HepG2 (cell line): ENCODE results near the gene DHRS12. TPM values are rescaled to one million over a fixed set of nuclear protein-coding genes. Genes with fewer than 3 reads are reported as not detected.

Experiments used
- FOXP1 ChIP-seq, 2 experiments: fragments of 450-650 bp in 1 of 2; IDR thresholded peaks; 2 replicates each; pipeline ENCODE4 v1.6.1; 2017 to 2018; ENCODE audit warnings: antibody characterized with exemption in 1 of 2
- GTF2F1 ChIP-seq: fragments of 150-350 bp; IDR thresholded peaks from 2 replicates; pipeline ENCODE4 v1.6.1; 2014; ENCODE audit warnings: low read length
- NKX3-1 ChIP-seq: sonication (generic); formaldehyde crosslinking; IDR thresholded peaks from 2 replicates; pipeline ENCODE4 v1.5.0; 2020; ENCODE audit warnings: missing genetic modification reagents
- NONO ChIP-seq, 2 experiments: fragments of 450-650 bp in 1 of 2; sonication (generic) in 1 of 2; formaldehyde crosslinking in 1 of 2; IDR thresholded peaks in 1 of 2; conservative IDR thresholded peaks in 1 of 2; 2 replicates each; pipeline versions ENCODE4 v1.6.1 to v1.8.0; 2017 to 2022; ENCODE audit warnings: mild to moderate bottlenecking in 1 of 2, missing genetic modification reagents in 1 of 2, moderate library complexity in 1 of 2
- ONECUT2 ChIP-seq: sonication (generic); formaldehyde crosslinking; IDR thresholded peaks from 2 replicates; pipeline ENCODE4 v1.4.0; 2020; ENCODE audit warnings: missing genetic modification reagents
- PHF20 ChIP-seq: sonication (generic); formaldehyde crosslinking; IDR thresholded peaks from 2 replicates; pipeline ENCODE4 v1.5.0; 2020; ENCODE audit warnings: mild to moderate bottlenecking, missing genetic modification reagents
- PRMT3 ChIP-seq: sonication (generic); formaldehyde crosslinking; IDR thresholded peaks from 2 replicates; pipeline ENCODE4 v1.8.1; 2022; ENCODE audit warnings: low read depth, mild to moderate bottlenecking, moderate library complexity, missing genetic modification reagents, borderline replicate concordance
- RFXANK ChIP-seq: IDR thresholded peaks from 2 replicates; pipeline ENCODE4 v1.6.1; 2016
- RNF2 ChIP-seq: fragments of 450-650 bp; conservative IDR thresholded peaks from 2 replicates; pipeline ENCODE4 v1.6.1; 2016; ENCODE audit warnings: low read depth
- SCMH1 ChIP-seq: sonication (generic); formaldehyde crosslinking; IDR thresholded peaks from 2 replicates; pipeline ENCODE4 v1.9.0; 2021; ENCODE audit warnings: missing genetic modification reagents, mild to moderate bottlenecking, borderline replicate concordance
- TCF7L2 ChIP-seq: IDR thresholded peaks from 2 replicates; pipeline ENCODE4 v1.6.1; 2011; ENCODE audit warnings: mild to moderate bottlenecking, low read depth, low read length, moderate library complexity
- ZBED4 ChIP-seq: sonication (generic); formaldehyde crosslinking; IDR thresholded peaks from 2 replicates; pipeline ENCODE4 v1.4.0; 2020; ENCODE audit warnings: missing genetic modification reagents, borderline replicate concordance
- ZFAT ChIP-seq: sonication (generic); formaldehyde crosslinking; conservative IDR thresholded peaks from 2 replicates; pipeline ENCODE4 v1.8.1; 2023; ENCODE audit warnings: missing genetic modification reagents, inconsistent platforms
- ZNF512 ChIP-seq: sonication (generic); formaldehyde crosslinking; IDR thresholded peaks from 2 replicates; pipeline ENCODE4 v1.4.0; 2020; ENCODE audit warnings: mild to moderate bottlenecking, missing genetic modification reagents
- polyA plus RNA-seq, 8 experiments: library from polyadenylated mRNA; depleted of rRNA in 3 of 8; stranded (reverse) in 7 of 8; unstranded in 1 of 8; fragments of >200 nt; fragmentation: Illumina TruSeq in 4 of 8; extraction: Trizol in 4 of 8; gene quantifications; 2 replicates each; pipeline versions ENCODE4 v1.2.1 to v1.2.3, GENCODE V29; 2011 to 2016; ENCODE audit warnings: low read depth in 4 of 8, missing spikeins in 1 of 8, mixed read lengths in 1 of 8; ENCODE audit not compliant: insufficient read depth in 1 of 8
- total RNA-seq, 5 experiments: library from RNA; depleted of rRNA; stranded (reverse); fragments of >200 nt; fragmentation: Illumina TruSeq; extraction: Trizol; gene quantifications; 2 replicates each; pipeline ENCODE4 v1.2.3, GENCODE V29; 2016; ENCODE audit warnings: low read depth in 1 of 5
- TF ChIP-seq, protein P1 (sequence below): sonication (generic); formaldehyde crosslinking; IDR thresholded peaks from 2 replicates; pipeline ENCODE4 v1.5.1; 2020; ENCODE audit warnings: missing genetic modification reagents, mild to moderate bottlenecking, borderline replicate concordance

The DHRS12 gene
- total and polyA plus RNA-seq, 2 of the 13 experiments (the other 11 are each of a cell fraction or from before 2014, with no cell fraction given): 7.2 to 8.4 TPM

GRCh38 chr13:51804295-51805172, 571 bp upstream of the DHRS12 start (continued):
- TF ChIP-seq, protein P1, sequence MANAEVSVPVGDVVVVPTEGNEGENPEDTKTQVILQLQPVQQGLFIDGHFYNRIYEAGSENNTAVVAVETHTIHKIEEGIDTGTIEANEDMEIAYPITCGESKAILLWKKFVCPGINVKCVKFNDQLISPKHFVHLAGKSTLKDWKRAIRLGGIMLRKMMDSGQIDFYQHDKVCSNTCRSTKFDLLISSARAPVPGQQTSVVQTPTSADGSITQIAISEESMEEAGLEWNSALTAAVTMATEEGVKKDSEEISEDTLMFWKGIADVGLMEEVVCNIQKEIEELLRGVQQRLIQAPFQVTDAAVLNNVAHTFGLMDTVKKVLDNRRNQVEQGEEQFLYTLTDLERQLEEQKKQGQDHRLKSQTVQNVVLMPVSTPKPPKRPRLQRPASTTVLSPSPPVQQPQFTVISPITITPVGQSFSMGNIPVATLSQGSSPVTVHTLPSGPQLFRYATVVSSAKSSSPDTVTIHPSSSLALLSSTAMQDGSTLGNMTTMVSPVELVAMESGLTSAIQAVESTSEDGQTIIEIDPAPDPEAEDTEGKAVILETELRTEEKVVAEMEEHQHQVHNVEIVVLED (CRISPR knock-in tag): no peak
- no peak for TF ChIP-seq ONECUT2
- no peak for TF ChIP-seq FOXP1 (IDR thresholded peaks at IDR 0.05)
- TF ChIP-seq FOXP1 (CRISPR knock-in tag; IDR thresholded peaks at IDR 0.05): no peak
- TF ChIP-seq ZNF512: no peak
- no peak for TF ChIP-seq ZBED4 (CRISPR knock-in tag)
- no peak for TF ChIP-seq RFXANK (CRISPR knock-in tag)
- 0 out of 2 replicates have a peak, but pooled peaks have one; percentile 5 for TF ChIP-seq PRMT3
- no peak; the same call in 1 of the 2 replicates for TF ChIP-seq RNF2
- TF ChIP-seq NKX3-1: 0 out of 2 replicates have a peak, but pooled peaks have one; percentile 1
- TF ChIP-seq NONO (IDR thresholded peaks at IDR 0.05): no peak
- TF ChIP-seq NONO (CRISPR knock-in tag; conservative IDR thresholded peaks at IDR 0.05): 0 out of 2 replicates have a peak, but pooled peaks have one; percentile 5
- TF ChIP-seq GTF2F1: no peak
- no peak for TF ChIP-seq TCF7L2
- TF ChIP-seq ZFAT (CRISPR knock-in tag): no peak
- no peak for TF ChIP-seq SCMH1 (CRISPR knock-in tag)
- 0 out of 2 replicates have a peak, but pooled peaks have one; percentile 15 for TF ChIP-seq PHF20
